ENCODE results near the gene MAGI2.

Gene MAGI2

GRCh38 chr7:78906735-78907134, 546.7 kb downstream of the MAGI2 start:
- H3K27ac ChIP-seq: no peak overlapping the region
- TF ChIP-seq CTCF (conservative IDR thresholded peaks at IDR 0.05): no peak

- H3K27ac ChIP-seq: no peak overlapping the region
- TF ChIP-seq CTCF (conservative IDR thresholded peaks at IDR 0.05): no peak
Measured at GRCh38 chr7:78905436-78905835, 548.0 kb downstream of the MAGI2 start.

GRCh38 chr7:78904983-78905382, 548.5 kb downstream of the MAGI2 start:
- no peak for TF ChIP-seq CTCF (conservative IDR thresholded peaks at IDR 0.05)
- no peak overlapping the region for H3K27ac ChIP-seq

GRCh38 chr7:78901566-78901965, 551.9 kb downstream of the MAGI2 start:
- no peak overlapping the region for H3K27ac ChIP-seq
- TF ChIP-seq CTCF (conservative IDR thresholded peaks at IDR 0.05): no peak

- no peak for TF ChIP-seq CTCF (conservative IDR thresholded peaks at IDR 0.05)
- no peak overlapping the region for H3K27ac ChIP-seq
Measured at GRCh38 chr7:78900806-78901205, 552.7 kb downstream of the MAGI2 start.

- H3K27ac ChIP-seq: no peak overlapping the region
- TF ChIP-seq CTCF (conservative IDR thresholded peaks at IDR 0.05): no peak
Measured at GRCh38 chr7:78895393-78895792, 558.1 kb downstream of the MAGI2 start.

GRCh38 chr7:78879206-78879605, 574.3 kb downstream of the MAGI2 start:
- TF ChIP-seq CTCF (conservative IDR thresholded peaks at IDR 0.05): no peak

GRCh38 chr7:78873117-78873516, 580.4 kb downstream of the MAGI2 start:
- no peak for TF ChIP-seq CTCF (conservative IDR thresholded peaks at IDR 0.05)
- no peak overlapping the region for H3K27ac ChIP-seq

More at GRCh38 chr7:78879206-78879605, 574.3 kb downstream of the MAGI2 start:
- H3K27ac ChIP-seq: no peak overlapping the region
